GM18867 (cell line): Measurements from ENCODE around the gene NDEL1.
"Not testable (repeated sequence)": the region's sequence is repeated elsewhere in the genome, so short reads cannot be mapped to it uniquely, and the experiment has no call there.

Experiments used
- ATAC-seq: cut with Tn5 transposase; IDR thresholded peaks from one replicate; pipeline ENCODE4 v1.9.1; 2021; ENCODE audit warnings: mild to moderate bottlenecking, moderate library complexity; ENCODE audit not compliant: unreplicated experiment

The NDEL1 gene, protein sequence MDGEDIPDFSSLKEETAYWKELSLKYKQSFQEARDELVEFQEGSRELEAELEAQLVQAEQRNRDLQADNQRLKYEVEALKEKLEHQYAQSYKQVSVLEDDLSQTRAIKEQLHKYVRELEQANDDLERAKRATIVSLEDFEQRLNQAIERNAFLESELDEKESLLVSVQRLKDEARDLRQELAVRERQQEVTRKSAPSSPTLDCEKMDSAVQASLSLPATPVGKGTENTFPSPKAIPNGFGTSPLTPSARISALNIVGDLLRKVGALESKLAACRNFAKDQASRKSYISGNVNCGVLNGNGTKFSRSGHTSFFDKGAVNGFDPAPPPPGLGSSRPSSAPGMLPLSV

DNA sequence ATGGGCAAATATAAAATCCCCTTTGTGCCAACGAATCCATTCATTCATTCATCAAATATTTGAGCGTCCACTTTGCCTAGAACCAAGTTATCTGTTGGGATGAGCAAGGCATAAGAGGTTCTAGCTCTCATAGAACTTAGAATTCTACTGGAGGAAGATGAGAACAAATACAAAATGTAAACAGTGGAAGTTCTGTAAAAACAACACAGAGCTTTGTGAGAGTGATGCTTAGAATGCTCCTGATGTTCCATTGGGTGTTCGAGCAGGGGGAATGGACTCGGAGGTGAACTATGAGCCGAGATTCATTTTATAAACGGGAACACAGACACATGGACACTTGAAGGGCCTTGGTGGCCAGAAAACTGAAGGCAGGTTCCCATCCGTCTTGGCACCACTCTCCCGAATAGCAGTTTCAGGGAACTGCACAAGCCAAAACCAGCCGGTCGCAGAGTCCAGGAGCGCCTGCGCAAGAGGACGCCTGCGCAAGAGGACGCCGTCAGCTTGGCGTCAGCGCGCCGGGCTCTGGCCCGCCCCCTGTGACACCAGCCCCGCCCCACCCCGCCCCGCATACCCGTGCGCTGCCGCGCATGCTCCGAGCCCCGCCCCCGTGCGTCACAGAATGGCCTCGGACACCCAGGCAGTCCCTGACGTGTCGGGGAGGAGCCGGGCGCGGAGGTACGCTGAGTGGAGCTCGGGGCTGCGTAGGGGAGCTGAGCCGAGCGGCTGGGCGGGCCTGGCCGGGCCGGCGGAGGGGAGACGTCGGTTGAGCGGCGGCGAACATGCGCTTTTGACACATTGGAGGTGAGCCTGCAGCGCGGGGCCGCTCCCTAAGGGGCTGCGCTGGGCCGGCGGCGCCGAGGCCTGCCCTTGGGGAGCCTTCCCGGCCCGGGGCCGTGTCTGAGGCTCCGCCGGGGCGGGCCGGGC lies at the start of gene NDEL1:
Gene NDEL1 (plus strand): TSS at position 640 of the 924 bp plus-strand sequence. CDS start 8,388 bp downstream, outside the sequence.
- ATAC-seq = peak; percentile 92

DNA sequence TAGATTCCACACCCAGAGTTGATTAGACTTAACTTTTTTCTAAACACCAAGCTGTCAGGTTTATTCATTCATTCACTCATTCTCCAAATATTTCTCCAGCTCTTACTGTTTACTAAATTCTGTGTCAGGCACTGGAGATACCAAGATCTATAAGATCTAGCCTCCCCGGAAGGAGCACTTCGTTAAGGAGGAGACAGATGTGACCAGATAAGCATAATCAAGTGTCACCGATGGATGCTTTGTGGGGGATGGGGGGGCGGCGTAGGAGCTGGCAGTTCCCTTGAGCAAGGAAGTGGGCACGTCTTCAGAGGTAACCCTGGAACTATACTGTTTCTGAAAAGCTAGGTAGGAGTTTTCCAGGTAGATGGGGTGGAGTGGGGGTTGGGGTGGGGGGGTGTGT lies 48.8 kb upstream of the NDEL1 start:
- no peak for ATAC-seq

DNA sequence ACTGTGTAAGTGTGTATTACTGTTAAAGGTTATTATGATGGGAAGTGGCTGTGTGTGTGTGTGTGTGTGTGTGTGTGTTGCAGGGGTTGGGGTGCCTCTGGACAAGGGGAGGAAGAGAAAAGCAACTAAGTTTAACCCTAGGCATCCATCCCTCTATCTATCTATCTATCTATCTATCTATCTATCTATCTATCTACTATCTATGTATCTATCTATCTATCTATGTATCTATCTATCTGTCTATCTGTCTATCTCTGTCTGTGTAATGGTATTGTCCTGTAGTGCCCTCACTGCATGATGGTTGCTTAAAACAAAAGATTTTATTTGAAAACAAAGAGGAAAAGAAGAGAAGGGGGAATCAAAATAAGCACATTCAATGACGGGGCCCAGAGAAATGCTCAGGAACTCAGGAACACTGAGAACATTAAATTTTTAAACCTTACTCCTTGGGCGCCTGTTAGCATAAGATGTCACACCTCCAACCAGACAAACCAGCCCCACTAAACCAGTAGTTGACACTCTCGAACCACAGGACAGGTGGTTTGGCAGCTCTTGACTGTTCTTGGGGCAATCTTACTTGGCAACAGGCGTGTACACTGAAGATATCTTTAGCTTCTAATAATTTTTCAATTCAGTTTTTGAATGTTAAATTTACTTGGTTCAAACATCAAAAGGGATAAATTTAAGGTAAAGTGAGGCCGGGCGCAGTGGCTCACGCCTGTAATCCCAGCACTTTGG lies 47.6 kb upstream of the NDEL1 start:
- ATAC-seq = no peak

DNA sequence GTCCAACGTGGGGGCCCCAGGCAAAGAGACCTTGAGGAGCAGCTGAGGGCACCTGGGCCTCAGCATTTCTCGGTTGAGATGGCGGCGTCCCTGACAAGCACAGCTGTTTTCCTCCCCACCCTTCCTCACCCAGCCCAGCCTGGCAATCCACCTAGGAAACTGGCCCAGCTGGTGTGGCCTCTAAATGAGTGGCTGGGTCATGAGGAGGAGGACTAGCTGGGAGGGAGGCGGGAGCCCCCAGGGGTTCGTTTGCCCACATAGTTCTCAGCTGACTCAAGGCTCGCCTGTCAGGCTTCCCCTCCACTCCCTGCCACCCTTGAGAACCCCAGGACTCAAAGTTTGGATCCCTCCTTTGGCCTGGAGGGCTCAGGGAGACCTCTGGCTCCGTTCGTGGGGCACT lies 44.0 kb upstream of the NDEL1 start:
- ATAC-seq = no peak

DNA sequence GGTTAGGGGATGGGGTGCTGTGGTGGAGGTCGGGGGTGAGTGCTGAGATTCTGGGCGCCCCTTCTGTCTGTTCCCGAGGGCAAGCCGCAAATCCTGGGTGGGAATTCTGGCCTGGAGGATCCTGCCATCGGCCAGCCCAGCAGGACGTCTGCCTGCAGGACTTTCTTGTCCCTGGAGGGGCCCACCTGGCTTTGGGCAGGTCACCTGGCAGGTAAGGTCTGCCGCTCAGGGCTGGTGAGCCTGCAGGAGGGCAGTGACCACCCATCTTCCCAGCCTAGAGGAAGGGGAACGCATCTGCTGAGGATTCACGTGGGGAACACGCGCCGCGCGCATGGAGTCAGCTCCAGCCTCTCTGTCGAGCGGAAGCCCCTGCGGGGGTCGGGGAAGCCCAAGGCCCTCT lies 43.4 kb upstream of the NDEL1 start:
- no peak for ATAC-seq

DNA sequence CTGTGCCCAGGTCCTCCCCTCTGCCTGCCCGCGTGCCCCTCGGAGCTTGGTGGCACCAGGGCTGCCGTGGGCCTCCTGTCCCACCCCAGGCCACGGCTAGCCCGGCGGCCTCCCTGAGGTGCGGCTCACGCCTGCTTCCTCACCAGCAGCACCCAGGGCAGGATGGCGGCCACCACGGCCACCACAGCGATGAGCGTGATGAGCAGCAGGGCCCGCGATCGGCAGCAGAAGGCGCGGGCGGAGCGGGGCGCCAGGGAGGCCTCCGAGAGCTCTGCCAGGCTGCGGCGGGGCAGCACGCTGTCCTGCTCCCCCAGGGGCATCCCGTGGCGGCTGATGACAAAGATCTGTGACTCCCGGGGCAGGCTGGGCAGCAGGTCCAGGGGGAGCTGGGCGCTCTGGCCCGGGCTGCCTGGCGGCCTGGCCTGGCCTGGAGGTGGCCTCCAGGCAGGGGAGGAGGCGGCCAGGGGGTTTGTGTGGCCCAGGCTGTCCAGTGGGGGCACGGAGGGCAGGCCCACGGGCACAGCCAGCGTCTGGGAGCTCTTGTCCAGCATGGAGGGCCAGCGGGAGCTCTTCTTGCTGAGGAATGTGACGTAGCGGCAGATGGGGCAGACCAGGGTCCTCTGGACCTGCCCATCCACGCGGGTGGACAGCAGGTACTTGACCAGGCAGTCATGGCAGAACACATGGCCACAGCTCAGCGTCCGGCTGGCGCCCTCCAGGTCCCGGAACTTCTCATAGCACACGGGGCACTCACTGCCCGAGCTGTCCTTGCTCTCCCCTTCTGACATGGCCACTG lies 42.8 kb upstream of the NDEL1 start:
- ATAC-seq = no peak

DNA sequence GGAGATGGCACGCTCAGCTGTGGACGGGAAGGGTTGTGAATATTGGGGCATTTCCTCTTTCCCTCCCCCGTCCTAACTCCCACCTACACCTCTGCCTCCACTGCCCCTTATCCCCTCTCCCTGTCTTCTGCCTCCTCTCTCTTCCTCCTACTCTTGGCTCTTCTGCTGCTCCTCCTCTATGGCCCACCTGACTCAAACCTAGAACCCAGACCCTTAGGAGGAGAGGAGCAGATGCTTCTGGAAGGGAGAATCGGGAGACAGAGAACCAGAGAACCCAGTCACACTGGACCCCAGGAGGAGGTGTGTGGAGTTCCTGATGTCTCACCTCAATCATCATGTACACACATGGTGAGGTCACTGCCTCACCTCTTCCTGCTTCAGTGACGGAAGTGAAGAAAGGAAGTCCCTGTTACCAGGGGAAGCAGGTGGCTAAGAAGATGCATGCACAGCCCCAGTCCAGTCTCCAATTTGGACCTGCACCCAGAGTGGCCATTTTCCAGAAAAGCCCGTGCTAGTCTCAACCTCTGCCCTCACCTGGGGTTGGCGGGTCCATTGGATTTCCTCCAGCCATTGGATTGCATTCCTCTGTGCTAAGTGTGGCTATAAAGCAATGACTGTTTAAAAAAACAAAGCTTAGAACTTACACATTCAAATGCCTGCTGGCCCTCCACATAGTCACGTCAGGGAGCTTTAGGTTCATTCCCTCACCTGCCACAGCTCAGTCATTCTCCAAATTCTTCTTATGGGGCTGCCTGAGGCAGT lies 42.0 kb upstream of the NDEL1 start:
- ATAC-seq = no peak

DNA sequence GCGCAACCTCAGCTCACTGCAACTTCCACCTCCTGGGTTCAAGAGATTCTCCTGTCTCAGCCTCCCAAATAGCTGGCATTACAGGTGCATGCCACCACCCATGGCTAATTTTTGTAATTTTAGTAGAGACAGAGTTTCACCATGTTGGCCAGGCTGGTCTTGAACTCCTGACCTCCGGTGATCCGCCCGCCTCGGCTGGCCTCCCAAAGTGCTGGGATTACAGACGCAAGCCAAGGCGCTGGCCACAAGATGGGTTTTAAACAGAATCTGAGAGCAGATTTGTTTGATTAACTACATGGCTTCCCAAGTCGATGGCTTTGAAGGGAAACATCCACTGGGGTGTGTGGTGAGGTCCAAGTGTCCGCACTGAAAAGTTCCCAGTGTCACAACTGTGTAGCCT lies 41.2 kb upstream of the NDEL1 start:
- not testable (repeated sequence) for ATAC-seq

DNA sequence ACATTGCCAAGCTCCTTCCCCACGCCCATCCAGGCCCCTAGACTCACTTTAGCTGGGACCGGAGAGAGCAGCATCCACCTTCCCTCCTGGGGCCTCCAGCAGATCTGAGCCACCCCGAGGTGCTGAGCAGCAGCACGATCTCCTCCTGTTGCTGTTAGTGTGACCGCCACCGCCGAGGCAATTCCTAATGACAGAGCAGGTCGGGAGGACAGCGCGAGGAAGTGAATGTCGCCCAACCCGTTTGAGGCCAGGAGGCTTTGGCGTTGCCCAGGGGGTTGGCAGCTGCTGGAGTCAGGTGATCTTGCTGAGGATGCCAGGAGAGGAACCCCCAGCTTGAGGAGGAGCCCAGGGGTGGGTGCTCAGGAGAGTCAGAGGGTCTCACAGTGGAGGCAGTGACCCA lies 38.0 kb upstream of the NDEL1 start, which contains the start of gene RNF222:
Gene RNF222 (minus strand): TSS at position 192 of the 400 bp plus-strand sequence. CDS start 4,366 bp downstream, outside the sequence.
- ATAC-seq = no peak

DNA sequence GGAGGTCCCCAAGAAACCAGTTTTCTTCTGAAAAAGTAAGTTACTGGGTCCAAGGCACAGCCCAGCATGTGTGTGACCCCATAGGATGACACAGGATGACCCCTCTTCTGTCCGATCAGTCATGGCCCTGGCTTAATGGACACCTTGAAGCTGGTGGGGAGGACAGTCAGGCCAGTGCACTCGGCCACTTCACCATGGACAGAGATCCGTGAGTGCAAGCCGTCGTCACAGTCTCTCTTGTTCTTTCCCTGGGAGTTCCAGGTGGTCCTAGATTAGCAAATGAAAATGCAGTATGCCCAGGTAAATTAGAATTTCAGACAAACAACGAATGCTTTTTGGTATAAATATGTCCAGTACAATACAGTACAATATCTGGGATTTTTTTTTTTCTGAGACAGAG lies 36.7 kb upstream of the NDEL1 start:
- ATAC-seq = no peak

DNA sequence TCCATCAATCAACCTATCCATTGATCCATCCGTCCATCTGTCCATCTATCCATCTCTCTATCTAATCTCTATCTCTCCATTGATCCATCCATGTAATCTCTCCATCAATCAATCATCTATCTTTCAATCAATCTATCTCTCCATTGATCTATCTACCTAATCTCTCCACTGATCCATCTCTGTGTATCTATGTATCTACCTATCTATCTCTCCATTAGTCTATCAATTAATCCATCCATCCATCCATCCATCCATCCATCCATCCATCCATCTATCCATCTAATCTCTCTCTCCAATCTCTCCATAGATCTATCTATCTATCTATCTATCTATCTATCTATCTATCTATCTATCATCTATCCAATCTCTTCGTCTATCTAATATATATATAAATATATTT lies 34.6 kb upstream of the NDEL1 start:
- ATAC-seq = no peak

DNA sequence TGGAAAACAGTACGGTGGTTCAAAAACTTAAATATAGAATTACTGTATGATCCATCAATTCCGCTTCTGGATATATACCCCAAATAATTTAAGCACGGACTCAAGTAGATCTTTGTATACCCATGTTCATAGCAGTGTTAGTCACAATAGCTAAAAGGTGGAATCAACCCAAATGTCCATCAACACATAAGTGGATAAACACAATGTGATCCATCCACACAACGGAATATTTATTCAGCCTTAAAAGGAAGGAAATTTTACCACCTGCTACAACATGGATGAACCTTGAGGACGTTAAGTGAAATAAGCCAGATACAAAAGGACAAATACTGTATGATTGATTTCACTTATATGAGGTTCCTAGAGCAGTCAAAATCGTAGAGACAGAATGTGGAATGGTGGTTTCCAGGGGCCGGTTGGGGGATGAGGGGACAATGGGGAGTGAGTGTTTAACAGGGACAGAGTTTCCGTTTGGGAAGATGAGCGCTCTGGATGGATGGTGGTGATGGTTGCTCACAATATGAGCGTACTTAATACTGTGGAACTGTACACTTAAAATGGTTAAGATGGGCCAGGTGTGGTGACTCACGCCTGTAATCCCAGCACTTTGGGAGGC lies 32.7 kb upstream of the NDEL1 start:
- ATAC-seq = no peak

DNA sequence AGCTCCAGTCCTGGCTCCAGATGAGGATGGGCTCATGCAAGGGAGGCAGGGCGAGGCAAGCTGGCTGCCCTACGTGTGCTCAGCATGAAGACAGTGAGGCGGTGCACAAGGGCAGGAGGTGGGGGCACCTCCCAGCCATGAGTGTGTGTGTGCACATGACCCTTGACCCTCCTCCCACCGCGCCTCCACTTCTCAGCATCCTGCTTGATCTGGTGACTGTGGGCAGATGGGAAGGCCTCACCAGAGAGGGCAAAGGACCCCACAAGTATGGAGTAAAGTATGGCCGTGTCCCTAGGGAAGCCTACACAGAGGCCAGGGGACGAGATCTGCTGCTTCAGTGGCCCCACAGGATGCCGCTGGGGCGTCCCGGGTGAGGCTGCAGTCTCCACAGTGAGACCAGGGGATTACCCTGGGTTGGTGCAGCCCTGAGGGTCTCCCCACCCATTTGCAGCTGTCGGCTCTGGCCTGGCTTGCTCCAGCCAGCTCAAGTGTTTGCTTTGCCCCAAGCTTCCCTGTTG lies 30.1 kb upstream of the NDEL1 start:
- ATAC-seq = no peak

DNA sequence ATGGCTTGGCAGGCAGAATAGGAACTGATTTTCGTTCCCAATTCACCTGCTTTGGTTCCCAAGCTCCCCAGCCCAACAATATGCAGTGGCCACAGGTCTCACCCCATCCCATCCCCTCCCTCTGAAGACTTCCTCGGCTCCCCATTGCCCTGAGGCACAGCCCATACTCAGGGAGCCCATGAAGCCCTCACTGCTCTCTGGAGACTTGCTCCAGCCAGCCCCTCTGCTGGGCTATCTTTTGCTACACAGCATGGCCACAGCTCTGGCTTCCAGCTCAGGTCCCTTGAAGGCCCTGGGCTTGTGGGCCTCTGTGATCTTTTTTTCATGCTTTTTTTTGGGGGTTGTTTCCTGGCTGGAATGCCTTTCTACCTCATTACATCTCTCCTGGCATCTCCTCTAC lies 29.5 kb upstream of the NDEL1 start:
- no peak for ATAC-seq

DNA sequence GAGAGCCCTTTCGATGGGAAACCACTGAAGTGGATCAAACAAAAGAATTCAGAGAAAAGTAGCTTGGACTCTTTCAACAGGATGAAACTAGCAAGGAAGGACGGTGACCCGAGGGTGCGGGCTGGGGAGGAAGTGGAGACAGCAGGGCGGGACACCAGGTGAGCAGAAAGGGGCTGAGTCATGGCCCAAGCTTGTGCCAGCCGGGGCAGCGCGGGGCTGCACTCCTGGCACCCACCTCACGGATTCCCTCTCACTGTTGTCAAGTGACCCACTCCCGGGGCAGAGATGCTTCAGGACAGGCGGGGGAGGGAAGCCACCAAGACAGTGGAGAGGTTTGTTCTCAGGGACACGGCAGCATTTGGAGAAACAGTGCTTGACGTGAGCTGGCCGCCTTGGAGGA lies 27.3 kb upstream of the NDEL1 start:
- no peak for ATAC-seq

DNA sequence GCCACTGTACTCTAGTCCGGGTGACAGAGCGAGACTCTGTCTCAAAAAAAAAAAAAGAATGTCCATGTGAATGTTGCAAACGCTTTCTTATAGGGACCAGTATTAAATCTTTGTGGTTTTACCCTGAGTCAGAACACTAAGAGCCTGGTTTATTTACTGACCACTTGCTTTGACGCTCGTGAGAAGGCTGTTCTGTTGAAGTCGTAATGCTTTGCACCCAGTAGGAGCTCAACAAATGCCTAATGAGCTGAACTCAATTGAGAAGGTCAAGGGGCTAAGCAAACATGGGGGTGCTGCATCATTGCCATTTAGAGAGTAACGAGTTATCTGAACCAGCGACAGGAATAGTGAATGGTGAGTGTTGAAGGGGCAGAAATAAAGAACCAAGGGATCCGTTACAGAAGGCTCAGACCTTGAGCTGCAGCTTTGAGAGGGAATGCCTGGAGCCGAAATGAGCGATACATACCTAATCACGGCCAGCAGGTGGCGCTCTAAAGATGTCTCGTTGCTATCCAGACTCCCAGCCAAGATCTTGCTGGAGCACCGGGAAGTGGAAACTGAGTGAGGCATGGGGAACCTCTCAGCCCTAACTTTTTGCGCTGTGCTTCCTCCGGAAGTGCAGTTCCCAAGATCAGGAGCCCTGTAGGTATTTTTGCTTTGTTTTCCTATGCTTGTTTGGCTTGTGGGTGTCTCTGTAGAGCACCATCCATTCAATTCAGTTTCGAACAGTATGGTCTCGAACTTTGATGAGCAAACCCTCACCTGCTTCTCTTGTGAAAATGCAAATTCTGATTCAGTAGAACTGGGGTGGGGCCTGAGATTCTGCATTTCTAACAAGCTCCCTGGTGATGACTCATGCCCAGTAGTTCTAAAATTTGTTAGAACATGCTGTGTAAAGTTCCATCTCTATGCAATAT lies 25.5 kb upstream of the NDEL1 start:
- ATAC-seq = no peak

DNA sequence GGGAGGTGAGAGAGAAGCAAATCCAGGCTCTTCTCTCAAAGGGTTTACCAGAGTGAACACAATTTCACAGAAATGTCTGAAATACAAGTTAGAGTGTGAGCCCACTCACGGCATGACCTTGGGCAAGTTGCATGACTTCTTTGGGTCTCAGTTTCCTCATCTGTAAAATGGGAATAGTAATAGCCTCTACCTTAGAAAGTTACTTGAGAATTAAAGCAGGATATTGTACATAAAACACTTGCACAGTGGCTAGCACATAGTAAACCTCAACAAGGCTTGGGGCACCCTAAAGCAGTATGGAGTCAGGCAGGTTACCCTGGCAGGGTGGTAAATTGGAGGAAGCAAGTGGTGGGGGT lies 24.8 kb upstream of the NDEL1 start:
- no peak for ATAC-seq

DNA sequence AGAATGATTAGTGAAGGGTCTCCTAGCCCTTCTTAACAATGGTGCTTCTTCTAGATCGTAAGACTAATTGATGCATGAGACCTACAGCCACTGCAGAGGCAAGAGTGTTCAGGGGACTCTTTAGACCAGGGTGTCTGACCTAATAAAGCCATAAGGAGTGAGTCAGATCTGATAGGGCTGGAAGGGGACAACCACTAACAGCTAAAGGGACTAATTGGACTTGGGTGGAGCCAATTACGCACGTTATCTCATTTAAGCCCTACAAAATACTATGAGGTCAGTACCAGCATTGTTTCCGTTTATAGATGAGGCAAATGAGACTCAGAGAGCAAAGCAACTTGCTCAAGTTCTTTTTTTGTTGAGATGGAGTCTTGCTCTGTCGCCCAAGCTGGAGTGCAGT lies 23.6 kb upstream of the NDEL1 start:
- no peak for ATAC-seq
